ENCODE results near the gene PDCD1. TPM values are rescaled to one million over a fixed set of nuclear protein-coding genes. Genes with fewer than 3 reads are reported as not detected.
A peak's percentile ranks its signal among the peaks of the same experiment; 100 is the strongest.
"Not testable (repeated sequence)": the region's sequence is repeated elsewhere in the genome, so short reads cannot be mapped to it uniquely, and the experiment has no call there.

Gene PDCD1
- total RNA-seq, 1 experiment from 2014 or later = not detected

DNA sequence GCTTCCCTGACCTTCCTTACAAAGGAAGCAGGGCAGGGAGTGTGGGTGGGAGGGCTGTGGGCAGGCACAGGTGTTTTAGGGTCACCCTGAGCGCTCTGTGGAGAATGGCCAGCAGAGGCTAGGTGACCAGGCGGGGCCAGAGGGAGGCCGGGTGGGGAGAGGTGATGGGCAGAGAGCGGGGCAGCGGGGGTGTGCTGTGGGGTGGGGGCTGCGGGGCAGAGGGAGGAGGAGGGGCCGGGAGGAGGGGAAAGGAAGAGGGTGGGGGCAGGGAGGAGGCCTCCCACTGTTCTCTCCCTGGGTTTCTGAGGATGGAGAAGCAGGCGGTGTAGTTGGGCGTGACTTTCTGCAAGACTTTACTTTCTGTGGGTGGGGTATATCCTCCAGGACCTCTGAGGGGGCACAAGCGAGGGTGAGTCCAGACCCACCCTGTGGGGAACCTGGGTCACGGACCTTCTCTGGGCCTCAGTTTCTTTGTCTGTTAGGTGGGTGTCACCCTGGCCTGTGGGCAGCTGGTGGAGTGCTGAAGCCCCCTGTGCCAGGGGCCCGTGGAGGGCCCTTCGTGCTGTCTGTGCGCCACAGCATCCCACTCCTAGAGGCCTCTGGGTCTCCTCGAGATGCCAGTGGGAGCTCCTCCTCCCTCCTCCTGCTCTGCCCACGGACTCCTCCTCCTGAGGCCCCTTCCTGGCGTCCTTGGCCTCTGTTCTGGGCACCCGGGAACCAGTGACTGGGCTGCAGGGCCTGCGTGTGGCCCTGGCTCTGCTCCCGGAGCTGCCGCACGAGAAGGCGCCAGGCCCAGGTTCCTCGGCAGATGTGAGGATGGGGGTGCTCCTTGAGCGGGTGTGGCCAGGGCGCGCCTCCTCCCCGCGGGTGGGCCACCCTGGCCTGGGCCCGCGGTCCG lies 56.0 kb downstream of the PDCD1 start:
- TF ChIP-seq CTCF (IDR thresholded peaks at IDR 0.05; ENCODE audit: unreplicated experiment) = no peak
- peak overlapping the region; percentile 58 for H3K4me3 Mint-ChIP-seq (ENCODE audit: low read depth, unreplicated experiment)
- no peak overlapping the region for H3K27ac Mint-ChIP-seq (ENCODE audit: unreplicated experiment)
- H3K36me3 Mint-ChIP-seq (ENCODE audit: insufficient read depth, unreplicated experiment) = no peaks in the 10 kb centered on the region
- H3K9me3 Mint-ChIP-seq (ENCODE audit: low read depth, unreplicated experiment) = no peaks in the 10 kb centered on the region
- no peaks in the 10 kb centered on the region for H3K4me1 Mint-ChIP-seq (ENCODE audit: low read depth, unreplicated experiment)
- intact Hi-C loops (cut with micrococcal nuclease; ENCODE audit: unreplicated experiment) = no loop called here
- DNase-seq = no peak
- CTCF ChIA-PET = no interaction called here
- BruUV-seq (replicated peaks) = no TSS peak
- peaks cover 48% of the 10 kb centered on the region for H3K27me3 Mint-ChIP-seq (ENCODE audit: unreplicated experiment)

GRCh38 chr2:241801611-241802420 lies 56.9 kb downstream of the PDCD1 start:
- BruUV-seq (replicated peaks) = no TSS peak

GRCh38 chr2:241800198-241800903 lies 58.3 kb downstream of the PDCD1 start:
- intact Hi-C loops (cut with micrococcal nuclease; ENCODE audit: unreplicated experiment); DNase-seq; H3K36me3 Mint-ChIP-seq (ENCODE audit: insufficient read depth, unreplicated experiment); H3K9me3 Mint-ChIP-seq (ENCODE audit: low read depth, unreplicated experiment); H3K27ac Mint-ChIP-seq (ENCODE audit: unreplicated experiment); H3K4me1 Mint-ChIP-seq (ENCODE audit: low read depth, unreplicated experiment); CTCF ChIA-PET; H3K4me3 Mint-ChIP-seq (ENCODE audit: low read depth, unreplicated experiment); BruUV-seq (replicated peaks): not testable (repeated sequence)
- peaks cover 69% of the 10 kb centered on the region for H3K27me3 Mint-ChIP-seq (ENCODE audit: unreplicated experiment)

More at GRCh38 chr2:241801611-241802420, 56.9 kb downstream of the PDCD1 start:
- H3K36me3 Mint-ChIP-seq (ENCODE audit: insufficient read depth, unreplicated experiment) = no peaks in the 10 kb centered on the region
- no peak for TF ChIP-seq CTCF (IDR thresholded peaks at IDR 0.05; ENCODE audit: unreplicated experiment)
- peaks cover 54% of the 10 kb centered on the region for H3K27me3 Mint-ChIP-seq (ENCODE audit: unreplicated experiment)
- no peak overlapping the region for H3K27ac Mint-ChIP-seq (ENCODE audit: unreplicated experiment)
- intact Hi-C loops (cut with micrococcal nuclease; ENCODE audit: unreplicated experiment) = no loop called here
- H3K4me3 Mint-ChIP-seq (ENCODE audit: low read depth, unreplicated experiment) = no peak overlapping the region
- no peaks in the 10 kb centered on the region for H3K9me3 Mint-ChIP-seq (ENCODE audit: low read depth, unreplicated experiment)
- H3K4me1 Mint-ChIP-seq (ENCODE audit: low read depth, unreplicated experiment) = no peaks in the 10 kb centered on the region
- no peak for DNase-seq
- CTCF ChIA-PET = interaction anchor here (0.7 kb wide), 1 partner anchor 541 kb away, joined by 3 read pairs; no protein-coding TSS in a partner anchor

Other genes with a start within 250 kb of the PDCD1 start
- 53.6 and 57.5 TPM in 2 replicates for gene THAP4, start 221.7 kb downstream of the PDCD1 start, total RNA-seq (2022)
- 93.0 and 95.3 TPM in 2 replicates for gene ATG4B, start 221.2 kb downstream of the PDCD1 start, total RNA-seq (2022)
- gene DTYMK, start 172.1 kb downstream of the PDCD1 start, total RNA-seq (2022) = 67.6 and 80.7 TPM in 2 replicates
- 29.3 and 35.1 TPM in 2 replicates for gene ING5, start 156.9 kb downstream of the PDCD1 start, total RNA-seq (2022)
- gene D2HGDH, start 124.3 kb downstream of the PDCD1 start, total RNA-seq (2022) = 51.1 and 53.3 TPM in 2 replicates
- gene GAL3ST2, start 82.1 kb downstream of the PDCD1 start, total RNA-seq (2022) = 0.27 TPM in 1 of 2 replicates, not detected in the other
- 0.14 and 0.37 TPM in 2 replicates for gene NEU4, start 49.7 kb downstream of the PDCD1 start, total RNA-seq (2022)
- not detected in 2 replicates for gene RTP5, start 10.8 kb upstream of the PDCD1 start, total RNA-seq (2022)

All from Calu3 (cell line).